IPS DF 19.7 (cell line): ENCODE results near the gene LRRC56.
"Not testable (repeated sequence)": the region's sequence is repeated elsewhere in the genome, so short reads cannot be mapped to it uniquely, and the experiment has no call there.

Experiments
- DNase-seq: peaks from one replicate; pipeline ENCODE4 v3.0.0-alpha.2; 2013; ENCODE audit warnings: low read depth, low spot score

Gene LRRC56

GRCh38 chr11:559020-559620 is 21.8 kb downstream of the LRRC56 start:
- DNase-seq, result no peak

GRCh38 chr11:559712-560304 is 22.5 kb downstream of the LRRC56 start:
- no peak for DNase-seq

- DNase-seq, result no peak
Observed at GRCh38 chr11:560305-561147, 23.2 kb downstream of the LRRC56 start, which contains the start of the genes LMNTD2 and RASSF7. LMNTD2 (minus strand) TSS chr11:560738; CDS start chr11:560716, 22 bp downstream. RASSF7 (plus strand) TSS chr11:560970; CDS start chr11:561769, 799 bp downstream.

GRCh38 chr11:561148-562003 is 24.0 kb downstream of the LRRC56 start:
- no peak for DNase-seq

- DNase-seq, result no peak
Observed at GRCh38 chr11:562046-562645, 24.8 kb downstream of the LRRC56 start.

- no peak for DNase-seq
Observed at GRCh38 chr11:563066-563811, 25.9 kb downstream of the LRRC56 start.

- no peak for DNase-seq
Observed at GRCh38 chr11:563812-564578, 26.7 kb downstream of the LRRC56 start.

- no peak for DNase-seq
Observed at GRCh38 chr11:565921-566509, 28.7 kb downstream of the LRRC56 start.

GRCh38 chr11:567011-567628 is 29.8 kb downstream of the LRRC56 start:
- DNase-seq, result no peak

- no peak for DNase-seq
Observed at GRCh38 chr11:567629-568292, 30.4 kb downstream of the LRRC56 start.

GRCh38 chr11:568306-569157 is 31.2 kb downstream of the LRRC56 start:
- DNase-seq, result no peak

- no peak for DNase-seq
Observed at GRCh38 chr11:569158-569885, 32.0 kb downstream of the LRRC56 start.

GRCh38 chr11:571802-572185 is 34.5 kb downstream of the LRRC56 start:
- no peak for DNase-seq

- no peak for DNase-seq
Observed at GRCh38 chr11:573146-573759, 35.9 kb downstream of the LRRC56 start.

- not testable (repeated sequence) for DNase-seq
Observed at GRCh38 chr11:574031-574570, 36.8 kb downstream of the LRRC56 start.
